CD4-positive, alpha-beta T cell treated with Interleukin-15 for 4 hours (primary cell): Measurements from ENCODE around the gene DPP8.
A peak's percentile ranks its signal among the peaks of the same experiment; 100 is the strongest.
"Not testable (repeated sequence)": the region's sequence is repeated elsewhere in the genome, so short reads cannot be mapped to it uniquely, and the experiment has no call there.

Experiments
- DNase-seq: peaks from one replicate; pipeline ENCODE4 v3.0.0-alpha.2; 2020; ENCODE audit warnings: low spot score

Gene DPP8

DNA sequence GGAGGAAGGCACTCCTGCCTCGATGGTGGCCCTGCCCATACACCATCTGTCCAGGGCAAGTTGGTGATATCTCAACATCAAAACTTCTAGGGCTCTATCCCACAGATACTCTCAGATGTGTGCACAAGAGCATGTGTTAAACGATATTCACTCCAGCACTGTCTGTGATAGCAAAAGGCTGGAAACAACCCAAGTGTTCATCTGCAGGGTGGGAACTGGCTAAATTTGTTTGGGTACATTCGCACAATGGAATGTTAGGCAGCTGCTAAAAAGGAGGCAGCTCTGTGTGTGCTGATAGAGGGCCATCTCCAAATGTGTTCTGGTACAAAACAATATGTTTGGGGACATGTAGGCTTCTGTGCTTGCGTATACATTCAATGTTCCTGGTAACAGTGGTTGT lies 114.5 kb downstream of the DPP8 start:
- no peak for DNase-seq

DNA sequence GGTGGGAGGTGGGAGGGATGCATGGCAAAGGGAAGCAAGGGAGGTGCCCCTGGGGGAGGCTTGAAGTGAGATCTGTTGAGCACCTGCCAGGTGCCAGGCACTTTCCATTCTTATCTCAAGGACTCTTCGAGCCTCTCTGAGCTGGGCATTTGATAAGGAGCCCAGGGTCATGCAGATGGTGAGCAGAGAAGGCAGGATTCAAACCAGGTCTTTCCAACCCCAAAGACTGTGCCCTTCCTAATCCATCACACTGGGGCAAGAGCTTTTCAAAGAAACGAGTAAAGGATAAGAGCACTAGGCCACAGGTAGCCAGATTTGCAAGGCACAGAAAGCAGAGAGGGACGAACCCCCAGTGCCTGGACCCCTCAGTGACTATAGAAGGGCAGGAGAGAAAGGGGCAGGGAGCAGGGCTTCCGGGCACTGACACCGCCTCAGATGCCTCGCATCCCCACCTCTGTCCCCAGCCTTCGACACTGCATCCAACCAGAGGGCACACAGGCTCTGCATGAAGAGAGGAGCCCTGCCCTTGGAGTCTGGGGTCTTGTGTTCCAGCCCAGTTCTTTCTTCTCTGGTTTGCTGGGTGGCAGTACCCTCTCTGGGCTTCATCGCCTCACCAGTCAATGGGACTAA lies 115.8 kb downstream of the DPP8 start:
- no peak for DNase-seq

DNA sequence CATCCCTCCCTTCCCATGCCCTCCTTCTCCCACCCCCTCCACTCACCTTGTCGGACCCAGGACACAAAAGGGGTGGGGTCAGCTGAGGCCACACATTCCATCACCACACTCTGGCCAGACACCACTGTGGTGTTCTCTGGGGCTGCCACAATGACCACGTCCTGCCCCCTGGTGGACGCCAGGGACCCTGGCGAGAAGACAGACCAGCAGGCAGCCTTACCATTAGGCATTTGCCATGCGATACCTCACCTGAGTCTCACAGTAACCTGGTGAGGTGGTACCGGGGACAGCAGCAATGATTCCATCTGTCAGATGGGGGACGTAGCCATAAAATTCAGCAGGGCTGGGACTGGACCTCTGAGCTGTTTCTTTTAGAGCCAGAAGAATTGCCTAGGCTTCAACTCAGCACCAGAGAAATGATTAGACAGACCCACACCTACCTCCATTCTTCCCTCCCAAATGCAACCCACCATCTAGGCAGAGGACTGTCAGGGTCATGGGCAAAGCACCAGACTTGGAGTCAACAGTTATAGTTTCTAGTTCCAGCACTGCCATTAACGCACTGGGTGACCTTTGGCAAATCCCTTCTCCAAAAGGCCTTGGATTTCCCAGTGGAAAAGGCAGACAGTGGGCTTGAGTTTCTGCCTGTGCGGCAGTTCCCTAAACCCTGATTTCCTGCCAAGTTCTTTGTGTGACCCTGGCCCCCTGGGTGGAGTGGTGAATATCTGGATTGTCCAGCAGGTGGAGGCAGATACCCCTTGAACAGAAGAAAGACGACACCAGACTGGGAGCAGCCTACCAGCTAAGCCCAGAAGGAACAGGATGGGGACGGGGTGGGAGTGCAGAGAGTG lies 116.5 kb downstream of the DPP8 start:
- peak; percentile 36 for DNase-seq

DNA sequence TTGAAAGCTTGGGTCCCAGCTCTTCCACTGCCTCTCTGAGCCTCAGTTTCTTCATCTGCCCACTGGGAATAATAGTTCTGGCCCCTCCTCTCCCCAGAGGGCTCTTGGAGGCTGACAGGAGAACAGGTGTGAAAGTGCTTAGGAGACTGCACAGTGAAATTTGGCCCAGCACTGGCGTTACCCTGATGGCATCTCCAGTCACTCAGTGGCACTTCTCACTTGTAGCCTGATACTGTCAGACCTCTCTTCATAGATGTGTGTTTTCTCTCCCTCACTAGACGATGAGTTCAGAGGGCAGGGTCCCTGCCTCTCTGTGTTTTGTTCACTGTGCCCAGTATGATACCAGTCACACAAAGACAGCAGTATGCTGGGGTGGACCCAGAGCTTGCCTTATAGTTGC lies 117.5 kb downstream of the DPP8 start:
- DNase-seq, result no peak

DNA sequence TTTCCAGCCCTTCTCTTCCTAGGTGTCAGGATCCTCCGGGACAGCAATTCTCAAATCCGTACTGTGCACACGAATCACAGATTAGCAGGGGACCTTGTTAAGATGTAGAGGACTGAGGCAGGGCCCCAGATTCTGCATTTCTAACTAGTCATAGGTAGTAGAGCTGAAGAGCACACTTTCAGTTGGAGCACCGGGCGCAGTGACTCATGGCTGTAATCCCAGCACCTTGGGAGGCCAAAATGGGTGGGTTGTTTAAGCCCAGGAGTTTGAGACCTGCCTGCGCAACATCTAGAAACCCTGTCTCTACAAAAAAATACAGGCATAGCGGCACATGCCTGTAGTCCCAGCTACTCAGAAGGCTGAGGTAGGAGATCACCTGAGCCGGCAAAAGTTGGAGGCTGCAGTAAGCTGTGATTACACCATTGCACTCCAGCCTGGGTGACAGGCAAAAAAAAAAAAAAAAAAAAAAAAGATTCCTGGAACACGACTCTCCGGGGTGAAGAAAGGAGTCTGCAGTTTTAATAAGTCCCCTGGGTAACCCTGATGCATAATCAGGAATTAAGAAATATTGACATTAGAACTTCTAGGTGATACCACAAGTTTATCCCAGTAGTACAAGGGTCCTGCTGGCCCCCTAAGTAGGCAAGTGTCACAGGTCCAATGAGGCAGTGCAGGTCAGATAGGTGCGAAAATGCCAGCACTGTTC lies 118.3 kb downstream of the DPP8 start:
- DNase-seq, result no peak

DNA sequence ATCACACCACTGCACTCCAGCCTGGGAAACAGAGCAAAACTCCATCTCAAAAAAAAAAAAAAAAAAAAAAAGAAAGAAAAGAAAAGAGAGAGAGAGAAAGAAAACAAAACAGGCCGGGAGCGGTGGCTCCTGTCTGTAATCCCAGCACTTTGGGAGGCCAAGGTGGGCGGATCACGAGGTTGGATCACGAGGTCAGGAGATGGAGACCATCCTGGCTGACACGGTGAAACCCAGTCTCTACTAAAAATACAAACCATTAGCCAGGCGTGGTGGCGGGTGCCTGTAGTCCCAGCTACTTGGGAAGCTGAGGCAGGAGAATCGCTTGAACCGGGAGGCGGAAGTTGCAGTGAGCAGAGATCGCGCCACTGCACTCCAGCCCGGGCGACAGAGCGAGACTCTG lies 119.0 kb downstream of the DPP8 start:
- not testable (repeated sequence) for DNase-seq

DNA sequence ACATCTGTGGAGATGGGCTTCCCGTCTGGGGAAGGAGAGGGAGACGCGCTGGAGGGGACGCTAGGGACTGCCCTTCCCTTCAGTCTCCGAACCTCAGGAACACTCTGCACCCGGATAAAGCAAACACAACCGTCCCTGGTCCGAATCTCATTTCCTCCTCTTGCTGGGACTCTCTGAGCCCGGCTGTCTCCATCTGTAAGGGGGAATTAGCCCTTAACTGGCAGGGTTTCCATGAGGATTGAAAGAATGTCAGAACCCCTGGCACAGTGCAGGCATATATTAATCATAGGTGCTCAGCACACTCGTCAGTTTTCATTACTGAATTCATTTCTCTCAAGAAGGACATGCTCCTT lies 120.5 kb downstream of the DPP8 start:
- no peak for DNase-seq

DNA sequence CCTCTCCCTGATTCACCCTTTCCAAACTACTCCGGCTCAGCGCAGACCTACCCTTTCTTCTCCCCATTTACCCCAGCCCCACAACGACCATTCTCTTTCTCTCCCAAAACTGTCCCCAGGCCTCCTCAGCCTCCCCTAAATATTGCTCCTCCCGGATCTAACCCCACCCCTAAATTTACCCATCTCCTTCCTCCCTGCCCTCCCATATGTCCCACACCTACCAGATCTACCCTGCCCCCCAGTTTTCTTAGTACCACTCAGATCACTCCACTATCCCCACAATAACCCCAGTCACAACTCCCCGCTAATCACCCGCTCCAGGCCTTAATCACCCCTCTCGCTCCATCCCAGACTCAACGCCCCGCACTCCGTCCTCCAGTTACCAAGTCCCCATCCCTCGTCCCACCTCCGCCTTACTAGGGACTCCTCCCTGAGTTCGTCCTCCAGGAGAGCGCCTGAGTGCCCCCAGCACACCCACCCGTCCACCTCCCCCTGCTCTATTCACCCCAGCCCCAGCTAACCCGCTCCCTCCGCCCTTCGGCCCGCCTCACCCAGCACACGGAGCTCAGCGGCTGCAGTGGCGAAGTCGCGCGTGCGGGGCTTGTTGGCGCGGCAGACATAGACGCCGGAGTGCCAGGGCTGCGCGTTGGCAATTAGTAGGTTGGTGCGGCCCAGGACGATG lies 121.1 kb downstream of the DPP8 start:
- DNase-seq, result no peak

DNA sequence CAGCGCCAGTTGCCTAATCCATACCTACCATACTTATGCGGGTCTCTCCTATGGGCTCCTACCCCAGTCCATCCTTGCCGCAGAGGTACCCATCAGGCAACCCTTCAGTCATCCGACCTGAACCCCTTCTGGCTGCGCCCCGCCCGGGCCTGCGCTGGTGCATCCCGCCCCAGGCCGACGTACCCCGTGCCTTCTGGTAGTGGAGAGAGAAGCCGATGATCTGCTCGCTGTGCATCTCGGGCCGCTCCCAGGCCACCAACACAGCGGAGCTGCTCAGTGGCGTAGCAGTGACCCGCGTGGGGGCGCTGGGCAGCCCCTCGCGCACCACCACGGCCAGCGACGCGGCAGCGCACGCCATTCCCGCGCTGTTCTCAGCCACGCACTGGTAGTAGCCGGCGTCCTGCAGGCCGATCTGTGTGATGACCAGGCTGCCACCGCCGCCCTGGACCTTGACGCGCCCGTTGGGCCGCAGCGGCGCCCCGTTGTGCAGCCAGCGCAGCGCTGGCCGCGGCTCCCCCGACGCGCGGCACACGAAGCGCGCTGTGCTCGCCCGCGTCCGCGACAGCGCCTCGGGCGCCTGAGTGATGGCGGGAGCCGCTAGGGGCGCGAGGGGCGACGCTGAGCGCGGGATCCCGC lies 121.8 kb downstream of the DPP8 start:
- no peak for DNase-seq

DNA sequence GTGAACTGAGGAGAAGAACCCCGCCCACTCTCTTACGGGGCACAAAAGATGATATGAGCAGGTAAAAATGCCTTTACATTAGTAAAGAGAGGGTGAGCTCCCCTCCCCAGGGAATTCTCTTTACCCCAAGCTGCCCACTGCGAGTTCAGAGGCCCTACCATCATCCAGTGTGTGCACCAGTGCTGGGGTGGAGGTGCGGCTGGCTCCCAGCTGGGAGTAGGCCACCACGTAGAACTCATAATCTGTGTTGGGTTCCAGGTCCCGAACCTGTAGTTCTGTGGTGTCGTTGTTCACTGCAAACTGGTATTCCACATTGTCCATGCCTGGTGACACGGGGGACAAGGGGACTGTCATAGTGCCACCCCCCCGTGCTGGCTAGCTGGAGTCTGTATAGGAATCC lies 122.6 kb downstream of the DPP8 start:
- DNase-seq, result no peak

DNA sequence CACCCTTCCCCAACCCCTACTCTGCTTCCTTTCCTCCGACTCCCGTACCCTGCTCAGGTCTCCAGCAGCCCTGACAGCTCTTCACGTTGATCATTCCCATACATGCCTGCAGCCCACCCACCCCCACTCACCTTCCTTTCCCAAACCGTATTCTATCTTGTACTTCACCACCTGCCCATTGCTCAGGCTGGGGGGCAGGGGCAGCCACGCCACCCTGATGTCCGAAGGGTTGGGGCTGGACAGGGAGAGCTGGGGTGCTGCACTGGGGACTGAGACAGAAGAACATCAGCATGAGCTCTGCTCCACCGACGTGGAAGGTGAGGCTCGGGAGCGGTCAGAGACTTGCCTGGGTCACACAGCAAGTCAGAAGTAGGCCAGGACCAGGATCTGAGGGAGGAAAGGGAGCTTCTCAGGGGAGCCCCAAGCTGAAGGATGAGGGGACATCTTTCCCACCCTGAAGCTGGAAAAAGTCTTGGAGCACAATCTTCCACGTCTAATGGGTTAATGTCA lies 123.2 kb downstream of the DPP8 start:
- DNase-seq, result no peak

DNA sequence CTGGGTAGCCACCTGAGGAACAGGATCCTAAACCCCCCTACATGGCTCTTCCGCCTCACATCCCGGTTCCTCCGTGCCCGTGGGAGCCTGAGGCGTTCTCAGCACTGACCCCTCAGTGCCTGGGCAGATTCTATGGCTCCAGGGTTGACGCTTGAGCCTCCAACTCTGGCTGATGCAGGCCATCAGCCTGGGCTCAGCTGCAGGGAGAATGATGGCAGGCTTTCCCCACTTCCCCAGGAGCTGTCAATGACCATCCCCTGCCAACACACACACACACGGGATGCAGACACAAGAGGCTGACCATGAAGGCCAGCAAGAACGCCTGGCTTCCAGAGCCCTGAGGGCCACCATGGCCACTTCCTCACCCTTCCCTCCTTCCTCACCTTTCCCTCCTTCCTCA lies 123.9 kb downstream of the DPP8 start:
- DNase-seq, result no peak

DNA sequence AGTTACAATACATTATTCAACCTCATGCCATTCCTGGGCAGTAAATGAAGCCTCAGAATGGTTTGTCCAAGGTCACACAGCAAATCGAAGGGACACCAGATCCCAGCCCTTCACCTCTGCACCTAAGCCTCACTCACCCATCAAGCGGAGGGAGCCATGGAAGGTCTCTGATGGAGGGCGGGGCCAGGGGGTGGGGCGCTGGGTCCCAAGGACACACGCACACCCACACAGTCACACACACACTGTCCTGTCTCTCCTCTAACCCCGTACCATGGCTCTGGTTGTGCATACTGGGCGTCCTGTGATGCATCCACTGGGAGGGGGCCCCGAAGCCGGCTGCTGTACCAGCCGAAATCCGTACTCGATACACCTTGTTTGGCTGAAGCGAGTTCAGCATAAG lies 124.4 kb downstream of the DPP8 start:
- DNase-seq, result no peak
